HepG2 (cell line): ENCODE measurements around the gene ALG3. TPM values are rescaled to one million over a fixed set of nuclear protein-coding genes. Genes with fewer than 3 reads are reported as not detected.

Experiments used
- MTA1 ChIP-seq: sonication (generic); formaldehyde crosslinking; IDR thresholded peaks from 2 replicates; pipeline ENCODE4 v1.4.0; 2020; ENCODE audit warnings: missing genetic modification reagents, mild to moderate bottlenecking, borderline replicate concordance
- MYNN ChIP-seq: sonication (generic); formaldehyde crosslinking; IDR thresholded peaks from 2 replicates; pipeline ENCODE4 v1.4.0; 2020; ENCODE audit warnings: mild to moderate bottlenecking, low read depth, missing genetic modification reagents
- ZMYM2 ChIP-seq: sonication (generic); formaldehyde crosslinking; IDR thresholded peaks from 2 replicates; pipeline ENCODE4 v1.8.0; 2022; ENCODE audit warnings: mild to moderate bottlenecking, missing genetic modification reagents
- ZNF431 ChIP-seq: sonication (generic); formaldehyde crosslinking; IDR thresholded peaks from 2 replicates; pipeline ENCODE4 v1.9.0; 2022; ENCODE audit warnings: missing genetic modification reagents, low read depth, mild to moderate bottlenecking, borderline replicate concordance
- ZNF713 ChIP-seq: sonication (generic); formaldehyde crosslinking; IDR thresholded peaks from 2 replicates; pipeline ENCODE4 v1.4.0; 2020; ENCODE audit warnings: mild to moderate bottlenecking, missing genetic modification reagents
- polyA plus RNA-seq, 8 experiments: library from polyadenylated mRNA; depleted of rRNA in 3 of 8; stranded (reverse) in 7 of 8; unstranded in 1 of 8; fragments of >200 nt; fragmentation: Illumina TruSeq in 4 of 8; extraction: Trizol in 4 of 8; gene quantifications; 2 replicates each; pipeline versions ENCODE4 v1.2.1 to v1.2.3, GENCODE V29; 2011 to 2016; ENCODE audit warnings: low read depth in 4 of 8, missing spikeins in 1 of 8, mixed read lengths in 1 of 8; ENCODE audit not compliant: insufficient read depth in 1 of 8
- total RNA-seq, 5 experiments: library from RNA; depleted of rRNA; stranded (reverse); fragments of >200 nt; fragmentation: Illumina TruSeq; extraction: Trizol; gene quantifications; 2 replicates each; pipeline ENCODE4 v1.2.3, GENCODE V29; 2016; ENCODE audit warnings: low read depth in 1 of 5
- TF ChIP-seq, protein P1 (sequence below), 2 experiments: IDR thresholded peaks; 2 replicates each; pipeline ENCODE4 v1.6.1; 2011 to 2012; ENCODE audit warnings: low read length in 2 of 2, borderline replicate concordance in 1 of 2, low read depth in 1 of 2, mild to moderate bottlenecking in 1 of 2, moderate library complexity in 1 of 2
- TF ChIP-seq, protein P2 (sequence below): sonication (generic); formaldehyde crosslinking; IDR thresholded peaks from 2 replicates; pipeline ENCODE4 v1.4.0; 2020; ENCODE audit warnings: missing genetic modification reagents, borderline replicate concordance

ALG3 gene
- total and polyA plus RNA-seq, 2 of the 13 experiments (the other 11 are each of a cell fraction or from before 2014, with no cell fraction given), result 46.6 to 57.1 TPM

DNA sequence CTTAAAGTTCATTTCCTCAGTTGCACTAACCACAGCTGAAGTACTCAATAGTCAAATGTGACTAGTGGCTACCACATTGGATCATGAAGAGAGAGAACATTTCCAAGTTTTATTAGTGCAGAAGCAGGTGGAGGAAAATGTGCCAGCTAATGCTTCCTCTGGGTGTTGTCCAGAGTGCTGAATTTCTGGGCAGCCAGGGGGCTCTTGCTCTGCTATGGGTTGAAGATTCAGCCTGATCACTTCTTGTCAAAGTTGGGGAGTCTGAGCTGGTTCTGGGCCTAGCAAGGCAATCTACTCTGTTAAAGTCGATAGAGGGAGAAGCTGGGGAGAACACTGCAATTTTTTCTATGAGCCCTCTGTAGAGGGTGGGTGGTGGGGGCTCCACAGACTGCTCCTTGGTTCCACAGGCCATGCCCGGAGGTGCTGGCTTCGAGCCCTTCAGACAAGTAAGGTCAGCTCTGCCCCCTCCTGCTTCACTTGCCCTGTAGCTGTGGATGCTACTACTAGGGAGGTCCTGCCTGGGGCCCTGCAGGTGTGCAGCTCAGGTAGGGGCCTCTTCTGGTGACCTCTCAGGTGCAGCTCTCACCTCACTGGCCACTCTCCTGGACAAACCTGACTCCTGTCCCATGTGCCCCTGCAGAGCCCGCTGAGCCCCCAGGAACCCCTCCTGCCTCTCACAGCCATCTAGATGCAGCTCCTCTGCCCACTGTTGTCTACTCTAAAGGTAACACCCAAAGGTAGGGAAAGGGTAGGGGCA, 8.2 kb downstream of the ALG3 start (continued):
- TF ChIP-seq, protein P1, sequence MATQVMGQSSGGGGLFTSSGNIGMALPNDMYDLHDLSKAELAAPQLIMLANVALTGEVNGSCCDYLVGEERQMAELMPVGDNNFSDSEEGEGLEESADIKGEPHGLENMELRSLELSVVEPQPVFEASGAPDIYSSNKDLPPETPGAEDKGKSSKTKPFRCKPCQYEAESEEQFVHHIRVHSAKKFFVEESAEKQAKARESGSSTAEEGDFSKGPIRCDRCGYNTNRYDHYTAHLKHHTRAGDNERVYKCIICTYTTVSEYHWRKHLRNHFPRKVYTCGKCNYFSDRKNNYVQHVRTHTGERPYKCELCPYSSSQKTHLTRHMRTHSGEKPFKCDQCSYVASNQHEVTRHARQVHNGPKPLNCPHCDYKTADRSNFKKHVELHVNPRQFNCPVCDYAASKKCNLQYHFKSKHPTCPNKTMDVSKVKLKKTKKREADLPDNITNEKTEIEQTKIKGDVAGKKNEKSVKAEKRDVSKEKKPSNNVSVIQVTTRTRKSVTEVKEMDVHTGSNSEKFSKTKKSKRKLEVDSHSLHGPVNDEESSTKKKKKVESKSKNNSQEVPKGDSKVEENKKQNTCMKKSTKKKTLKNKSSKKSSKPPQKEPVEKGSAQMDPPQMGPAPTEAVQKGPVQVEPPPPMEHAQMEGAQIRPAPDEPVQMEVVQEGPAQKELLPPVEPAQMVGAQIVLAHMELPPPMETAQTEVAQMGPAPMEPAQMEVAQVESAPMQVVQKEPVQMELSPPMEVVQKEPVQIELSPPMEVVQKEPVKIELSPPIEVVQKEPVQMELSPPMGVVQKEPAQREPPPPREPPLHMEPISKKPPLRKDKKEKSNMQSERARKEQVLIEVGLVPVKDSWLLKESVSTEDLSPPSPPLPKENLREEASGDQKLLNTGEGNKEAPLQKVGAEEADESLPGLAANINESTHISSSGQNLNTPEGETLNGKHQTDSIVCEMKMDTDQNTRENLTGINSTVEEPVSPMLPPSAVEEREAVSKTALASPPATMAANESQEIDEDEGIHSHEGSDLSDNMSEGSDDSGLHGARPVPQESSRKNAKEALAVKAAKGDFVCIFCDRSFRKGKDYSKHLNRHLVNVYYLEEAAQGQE (IDR thresholded peaks at IDR 0.05; ENCODE audit: borderline replicate concordance in 1 of 2, low read depth in 1 of 2, low read length in 2 of 2), result peak in 1 of 2 experiments; percentile 97; a peak in 2 of 4 replicates
- TF ChIP-seq, protein P2, sequence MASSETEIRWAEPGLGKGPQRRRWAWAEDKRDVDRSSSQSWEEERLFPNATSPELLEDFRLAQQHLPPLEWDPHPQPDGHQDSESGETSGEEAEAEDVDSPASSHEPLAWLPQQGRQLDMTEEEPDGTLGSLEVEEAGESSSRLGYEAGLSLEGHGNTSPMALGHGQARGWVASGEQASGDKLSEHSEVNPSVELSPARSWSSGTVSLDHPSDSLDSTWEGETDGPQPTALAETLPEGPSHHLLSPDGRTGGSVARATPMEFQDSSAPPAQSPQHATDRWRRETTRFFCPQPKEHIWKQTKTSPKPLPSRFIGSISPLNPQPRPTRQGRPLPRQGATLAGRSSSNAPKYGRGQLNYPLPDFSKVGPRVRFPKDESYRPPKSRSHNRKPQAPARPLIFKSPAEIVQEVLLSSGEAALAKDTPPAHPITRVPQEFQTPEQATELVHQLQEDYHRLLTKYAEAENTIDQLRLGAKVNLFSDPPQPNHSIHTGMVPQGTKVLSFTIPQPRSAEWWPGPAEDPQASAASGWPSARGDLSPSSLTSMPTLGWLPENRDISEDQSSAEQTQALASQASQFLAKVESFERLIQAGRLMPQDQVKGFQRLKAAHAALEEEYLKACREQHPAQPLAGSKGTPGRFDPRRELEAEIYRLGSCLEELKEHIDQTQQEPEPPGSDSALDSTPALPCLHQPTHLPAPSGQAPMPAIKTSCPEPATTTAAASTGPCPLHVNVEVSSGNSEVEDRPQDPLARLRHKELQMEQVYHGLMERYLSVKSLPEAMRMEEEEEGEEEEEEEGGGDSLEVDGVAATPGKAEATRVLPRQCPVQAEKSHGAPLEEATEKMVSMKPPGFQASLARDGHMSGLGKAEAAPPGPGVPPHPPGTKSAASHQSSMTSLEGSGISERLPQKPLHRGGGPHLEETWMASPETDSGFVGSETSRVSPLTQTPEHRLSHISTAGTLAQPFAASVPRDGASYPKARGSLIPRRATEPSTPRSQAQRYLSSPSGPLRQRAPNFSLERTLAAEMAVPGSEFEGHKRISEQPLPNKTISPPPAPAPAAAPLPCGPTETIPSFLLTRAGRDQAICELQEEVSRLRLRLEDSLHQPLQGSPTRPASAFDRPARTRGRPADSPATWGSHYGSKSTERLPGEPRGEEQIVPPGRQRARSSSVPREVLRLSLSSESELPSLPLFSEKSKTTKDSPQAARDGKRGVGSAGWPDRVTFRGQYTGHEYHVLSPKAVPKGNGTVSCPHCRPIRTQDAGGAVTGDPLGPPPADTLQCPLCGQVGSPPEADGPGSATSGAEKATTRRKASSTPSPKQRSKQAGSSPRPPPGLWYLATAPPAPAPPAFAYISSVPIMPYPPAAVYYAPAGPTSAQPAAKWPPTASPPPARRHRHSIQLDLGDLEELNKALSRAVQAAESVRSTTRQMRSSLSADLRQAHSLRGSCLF, result 0 out of 2 replicates have a peak, but pooled peaks have one; percentile 61
- TF ChIP-seq ZNF431 (CRISPR knock-in tag), result no peak; the same call in 1 of the 2 replicates
- TF ChIP-seq MYNN (CRISPR knock-in tag), result no peak
- TF ChIP-seq ZMYM2 (CRISPR knock-in tag), result no peak
- no peak for TF ChIP-seq MTA1
- no peak for TF ChIP-seq ZNF713
